ENCODE results near the gene CDH12.
A peak's percentile ranks its signal among the peaks of the same experiment; 100 is the strongest.
"Not testable (repeated sequence)": the region's sequence is repeated elsewhere in the genome, so short reads cannot be mapped to it uniquely, and the experiment has no call there.

CDH12 gene

GRCh38 chr5:22779499-22779898, 73.6 kb downstream of the CDH12 start:
- no peak for FAIRE-seq
- peak; percentile 63; the same call in 1 of the 2 replicates for TF ChIP-seq SPI1 (IDR thresholded peaks at IDR 0.05; ENCODE audit: low read depth, low read length)
- TF ChIP-seq POU2F2 (IDR thresholded peaks at IDR 0.05; ENCODE audit: low read depth, low read length), result no peak
- no peak for DNase-seq (ENCODE audit: insufficient read length, low spot score)

GRCh38 chr5:22776285-22776684, 76.9 kb downstream of the CDH12 start:
- TF ChIP-seq POLR2AphosphoS5 (IDR thresholded peaks at IDR 0.05; ENCODE audit: low read depth, low read length), result no peak
- no peak for TF ChIP-seq SPI1 (IDR thresholded peaks at IDR 0.05; ENCODE audit: low read depth, low read length)
- no peak for TF ChIP-seq POLR2A (IDR thresholded peaks at IDR 0.05; ENCODE audit: low read depth, low read length)
- TF ChIP-seq POU2F2 (IDR thresholded peaks at IDR 0.05; ENCODE audit: low read depth, low read length), result no peak
- TF ChIP-seq PAX5 (IDR thresholded peaks at IDR 0.05; ENCODE audit: insufficient read depth, low read length, severe bottlenecking), result no peak
- no peak for TF ChIP-seq TAF1 (IDR thresholded peaks at IDR 0.05; ENCODE audit: low read depth, low read length)
- FAIRE-seq (no peak), DNase-seq (ENCODE audit: insufficient read length, low spot score) (no peak)

GRCh38 chr5:22774214-22774613, 78.9 kb downstream of the CDH12 start:
- FAIRE-seq; DNase-seq (ENCODE audit: insufficient read length, low spot score): not testable (repeated sequence)

DNA sequence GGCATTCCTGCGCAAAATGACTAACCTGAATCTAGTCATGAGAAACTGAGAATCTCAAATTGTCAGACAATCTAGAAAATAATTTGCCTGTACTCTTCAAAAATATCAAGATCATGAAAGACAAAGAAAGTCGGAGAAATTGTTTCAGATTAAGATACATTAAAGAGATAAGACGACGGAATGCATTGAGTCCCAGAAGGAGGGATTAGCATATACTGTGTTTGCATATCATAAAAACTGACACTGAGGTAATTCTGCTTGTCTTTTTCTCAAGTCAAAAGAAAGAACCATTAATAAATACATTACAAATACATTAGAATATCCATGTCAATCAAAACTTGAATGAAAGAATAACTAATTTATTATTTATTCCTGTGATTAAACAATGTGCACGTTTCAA, 88.4 kb downstream of the CDH12 start:
- DNase-seq (ENCODE audit: insufficient read length, low spot score) (no peak), FAIRE-seq (no peak)
- TF ChIP-seq POU2F2 (IDR thresholded peaks at IDR 0.05; ENCODE audit: low read depth, low read length) (no peak), POLR2AphosphoS5 (IDR thresholded peaks at IDR 0.05; ENCODE audit: low read depth, low read length) (no peak), TAF1 (IDR thresholded peaks at IDR 0.05; ENCODE audit: low read depth, low read length) (no peak), SPI1 (IDR thresholded peaks at IDR 0.05; ENCODE audit: low read depth, low read length) (no peak), POLR2A (IDR thresholded peaks at IDR 0.05; ENCODE audit: low read depth, low read length) (no peak), PAX5 (IDR thresholded peaks at IDR 0.05; ENCODE audit: insufficient read depth, low read length, severe bottlenecking) (no peak)

GRCh38 chr5:22757776-22758175, 95.4 kb downstream of the CDH12 start:
- no peak for FAIRE-seq
- no peak for DNase-seq (ENCODE audit: insufficient read length, low spot score)
- TF ChIP-seq TAF1 (IDR thresholded peaks at IDR 0.05; ENCODE audit: low read depth, low read length), result no peak
- TF ChIP-seq POLR2AphosphoS5 (IDR thresholded peaks at IDR 0.05; ENCODE audit: low read depth, low read length), result no peak
- TF ChIP-seq POU2F2 (IDR thresholded peaks at IDR 0.05; ENCODE audit: low read depth, low read length), result no peak
- TF ChIP-seq PAX5 (IDR thresholded peaks at IDR 0.05; ENCODE audit: insufficient read depth, low read length, severe bottlenecking), result no peak
- no peak for TF ChIP-seq SPI1 (IDR thresholded peaks at IDR 0.05; ENCODE audit: low read depth, low read length)
- TF ChIP-seq POLR2A (IDR thresholded peaks at IDR 0.05; ENCODE audit: low read depth, low read length), result no peak

DNA sequence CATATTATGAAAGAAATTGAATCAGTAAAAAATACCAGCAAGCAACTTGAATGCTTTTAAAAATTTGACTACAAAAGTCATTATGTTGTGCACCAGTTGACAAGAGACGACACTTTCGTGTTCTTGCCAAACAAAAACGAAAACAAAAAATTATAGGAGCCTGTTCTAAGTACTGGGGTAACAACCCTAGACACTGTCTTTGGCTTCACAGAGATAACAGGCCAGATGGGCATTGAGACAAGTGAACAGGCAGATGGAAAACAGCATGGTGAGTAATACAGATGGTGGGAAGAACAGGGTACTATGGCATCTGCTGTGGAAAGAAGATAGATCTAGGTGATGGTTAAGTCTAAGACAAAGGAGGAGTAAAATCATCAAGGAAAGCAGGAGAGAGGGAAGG, 99.0 kb downstream of the CDH12 start:
- FAIRE-seq (no peak), DNase-seq (ENCODE audit: insufficient read length, low spot score) (no peak)
- TF ChIP-seq POLR2AphosphoS5 (IDR thresholded peaks at IDR 0.05; ENCODE audit: low read depth, low read length) (no peak), TAF1 (IDR thresholded peaks at IDR 0.05; ENCODE audit: low read depth, low read length) (no peak), POLR2A (IDR thresholded peaks at IDR 0.05; ENCODE audit: low read depth, low read length) (no peak), SPI1 (IDR thresholded peaks at IDR 0.05; ENCODE audit: low read depth, low read length) (no peak), PAX5 (IDR thresholded peaks at IDR 0.05; ENCODE audit: insufficient read depth, low read length, severe bottlenecking) (no peak), POU2F2 (IDR thresholded peaks at IDR 0.05; ENCODE audit: low read depth, low read length) (no peak)

GRCh38 chr5:22751536-22751935, 101.6 kb downstream of the CDH12 start:
- DNase-seq (ENCODE audit: insufficient read length, low spot score), result no peak
- no peak for FAIRE-seq
- no peak for TF ChIP-seq PAX5 (IDR thresholded peaks at IDR 0.05; ENCODE audit: insufficient read depth, low read length, severe bottlenecking)
- no peak for TF ChIP-seq POLR2A (IDR thresholded peaks at IDR 0.05; ENCODE audit: low read depth, low read length)
- no peak for TF ChIP-seq SPI1 (IDR thresholded peaks at IDR 0.05; ENCODE audit: low read depth, low read length)
- TF ChIP-seq TAF1 (IDR thresholded peaks at IDR 0.05; ENCODE audit: low read depth, low read length), result no peak
- TF ChIP-seq POU2F2 (IDR thresholded peaks at IDR 0.05; ENCODE audit: low read depth, low read length), result no peak
- TF ChIP-seq POLR2AphosphoS5 (IDR thresholded peaks at IDR 0.05; ENCODE audit: low read depth, low read length), result no peak

DNA sequence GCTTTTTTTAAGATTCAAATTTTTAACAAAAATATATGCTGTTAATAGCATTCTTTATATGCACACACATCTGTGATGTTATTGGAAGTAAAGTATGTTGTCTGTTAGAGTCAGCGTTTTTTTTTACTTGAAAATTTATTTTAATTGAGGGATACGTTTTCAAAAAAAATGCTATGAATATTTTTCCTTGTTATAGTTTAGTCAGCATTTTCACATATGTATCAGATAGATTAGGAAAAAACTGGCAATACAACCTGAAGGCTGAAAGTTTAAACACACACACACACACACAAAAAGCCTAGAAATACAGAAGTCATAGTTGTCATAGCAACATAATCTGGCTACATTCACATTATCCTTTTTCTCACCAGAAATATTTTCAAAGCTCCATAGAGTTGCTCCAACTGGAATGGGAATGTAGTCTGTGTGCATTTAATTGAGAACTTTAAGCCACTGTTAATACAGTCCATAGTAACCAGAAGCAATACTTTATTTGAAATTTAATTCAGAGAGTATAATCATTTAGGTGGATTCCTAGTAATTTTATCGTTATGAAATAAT, 116.6 kb downstream of the CDH12 start:
- no peak for FAIRE-seq
- no peak for DNase-seq (ENCODE audit: insufficient read length, low spot score)
- TF ChIP-seq TAF1 (IDR thresholded peaks at IDR 0.05; ENCODE audit: low read depth, low read length), result no peak
- TF ChIP-seq PAX5 (IDR thresholded peaks at IDR 0.05; ENCODE audit: insufficient read depth, low read length, severe bottlenecking), result no peak
- no peak for TF ChIP-seq POU2F2 (IDR thresholded peaks at IDR 0.05; ENCODE audit: low read depth, low read length)
- TF ChIP-seq POLR2AphosphoS5 (IDR thresholded peaks at IDR 0.05; ENCODE audit: low read depth, low read length), result no peak
- no peak for TF ChIP-seq SPI1 (IDR thresholded peaks at IDR 0.05; ENCODE audit: low read depth, low read length)
- no peak for TF ChIP-seq POLR2A (IDR thresholded peaks at IDR 0.05; ENCODE audit: low read depth, low read length)

DNA sequence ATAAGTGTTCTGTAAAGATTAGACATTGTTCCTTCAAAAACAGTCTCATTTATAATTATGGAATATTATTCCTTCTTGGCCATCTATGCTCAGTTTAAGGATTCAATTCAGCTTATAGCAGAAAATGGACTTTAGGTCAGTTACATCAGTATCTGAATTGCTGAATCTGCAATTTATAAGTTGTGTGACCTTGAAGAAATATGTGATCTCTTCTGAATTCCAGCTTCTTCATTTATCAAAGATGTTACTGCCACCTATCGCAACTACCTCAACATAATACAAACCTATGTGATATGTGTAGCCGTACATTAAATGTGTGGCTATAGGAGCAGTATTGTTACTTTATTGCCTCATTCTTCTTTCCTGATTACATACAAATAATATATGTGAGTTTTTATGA, 118.2 kb downstream of the CDH12 start:
- DNase-seq (ENCODE audit: insufficient read length, low spot score) (no peak), FAIRE-seq (no peak)
- no peak for TF ChIP-seq PAX5 (IDR thresholded peaks at IDR 0.05; ENCODE audit: insufficient read depth, low read length, severe bottlenecking)
- no peak for TF ChIP-seq POLR2A (IDR thresholded peaks at IDR 0.05; ENCODE audit: low read depth, low read length)
- TF ChIP-seq TAF1 (IDR thresholded peaks at IDR 0.05; ENCODE audit: low read depth, low read length), result no peak
- TF ChIP-seq SPI1 (IDR thresholded peaks at IDR 0.05; ENCODE audit: low read depth, low read length), result no peak
- TF ChIP-seq POLR2AphosphoS5 (IDR thresholded peaks at IDR 0.05; ENCODE audit: low read depth, low read length), result no peak
- TF ChIP-seq POU2F2 (IDR thresholded peaks at IDR 0.05; ENCODE audit: low read depth, low read length), result no peak

- TF ChIP-seq PAX5 (IDR thresholded peaks at IDR 0.05; ENCODE audit: insufficient read depth, low read length, severe bottlenecking), result no peak
- TF ChIP-seq POLR2A (IDR thresholded peaks at IDR 0.05; ENCODE audit: low read depth, low read length), result no peak
- TF ChIP-seq POLR2AphosphoS5 (IDR thresholded peaks at IDR 0.05; ENCODE audit: low read depth, low read length), result no peak
- DNase-seq (ENCODE audit: insufficient read length, low spot score), result no peak
- FAIRE-seq, result no peak
Measured at GRCh38 chr5:22728610-22729009, 124.5 kb downstream of the CDH12 start.

All from GM12891 (cell line).